ENCODE measurements around the gene ASB6.

The ASB6 gene

GRCh38 chr9:129655154-129655553, 13.2 kb upstream of the ASB6 start:
- no peaks in the 10 kb centered on the region for H3K9me3 ChIP-seq (ENCODE audit: insufficient read depth, low read length)
- no peak overlapping the region for H2AFZ ChIP-seq (ENCODE audit: low read depth, low read length, severe bottlenecking)
- no peaks in the 10 kb centered on the region for H3K36me3 ChIP-seq (ENCODE audit: low read length)
- H4K20me1 ChIP-seq (ENCODE audit: low read depth, low read length) = no peaks in the 10 kb centered on the region
- no peak overlapping the region for H3K4me2 ChIP-seq (ENCODE audit: low read depth, low read length, poor library complexity, severe bottlenecking)
- H3K4me3 ChIP-seq (ENCODE audit: insufficient read depth, low read length, poor library complexity, severe bottlenecking) = no peak overlapping the region
- H3K79me2 ChIP-seq (ENCODE audit: insufficient read depth, low read length) = no peaks in the 10 kb centered on the region
- no peaks in the 10 kb centered on the region for H3K27me3 ChIP-seq (ENCODE audit: low read length)
- no peaks in the 10 kb centered on the region for H3K9me2 ChIP-seq (replicated peaks; ENCODE audit: insufficient read depth, low read length)
- TF ChIP-seq, protein P1, sequence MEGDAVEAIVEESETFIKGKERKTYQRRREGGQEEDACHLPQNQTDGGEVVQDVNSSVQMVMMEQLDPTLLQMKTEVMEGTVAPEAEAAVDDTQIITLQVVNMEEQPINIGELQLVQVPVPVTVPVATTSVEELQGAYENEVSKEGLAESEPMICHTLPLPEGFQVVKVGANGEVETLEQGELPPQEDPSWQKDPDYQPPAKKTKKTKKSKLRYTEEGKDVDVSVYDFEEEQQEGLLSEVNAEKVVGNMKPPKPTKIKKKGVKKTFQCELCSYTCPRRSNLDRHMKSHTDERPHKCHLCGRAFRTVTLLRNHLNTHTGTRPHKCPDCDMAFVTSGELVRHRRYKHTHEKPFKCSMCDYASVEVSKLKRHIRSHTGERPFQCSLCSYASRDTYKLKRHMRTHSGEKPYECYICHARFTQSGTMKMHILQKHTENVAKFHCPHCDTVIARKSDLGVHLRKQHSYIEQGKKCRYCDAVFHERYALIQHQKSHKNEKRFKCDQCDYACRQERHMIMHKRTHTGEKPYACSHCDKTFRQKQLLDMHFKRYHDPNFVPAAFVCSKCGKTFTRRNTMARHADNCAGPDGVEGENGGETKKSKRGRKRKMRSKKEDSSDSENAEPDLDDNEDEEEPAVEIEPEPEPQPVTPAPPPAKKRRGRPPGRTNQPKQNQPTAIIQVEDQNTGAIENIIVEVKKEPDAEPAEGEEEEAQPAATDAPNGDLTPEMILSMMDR (IDR thresholded peaks at IDR 0.05; ENCODE audit: insufficient read depth, low read length, poor library complexity, severe bottlenecking) = no peak
- no peak for TF ChIP-seq EZH2phosphoT487 (conservative IDR thresholded peaks at IDR 0.05; ENCODE audit: low read length)
- H3K9ac ChIP-seq (ENCODE audit: low read length) = no peak overlapping the region
- no peaks in the 10 kb centered on the region for H3F3A ChIP-seq (ENCODE audit: insufficient read depth)
- H3K27ac ChIP-seq (ENCODE audit: low read depth, low read length) = no peak overlapping the region

GRCh38 chr9:129654554-129655040, 12.6 kb upstream of the ASB6 start:
- Histone ChIP-seq H2AFZ (ENCODE audit: low read depth, low read length, severe bottlenecking) (no peak overlapping the region), H3F3A (ENCODE audit: insufficient read depth) (no peaks in the 10 kb centered on the region), H4K20me1 (ENCODE audit: low read depth, low read length) (no peaks in the 10 kb centered on the region), H3K36me3 (ENCODE audit: low read length) (no peaks in the 10 kb centered on the region), H3K9me2 (replicated peaks; ENCODE audit: insufficient read depth, low read length) (no peaks in the 10 kb centered on the region), H3K4me3 (ENCODE audit: insufficient read depth, low read length, poor library complexity, severe bottlenecking) (no peak overlapping the region), H3K27me3 (ENCODE audit: low read length) (no peaks in the 10 kb centered on the region), H3K4me2 (ENCODE audit: low read depth, low read length, poor library complexity, severe bottlenecking) (no peak overlapping the region), H3K9me3 (ENCODE audit: insufficient read depth, low read length) (no peaks in the 10 kb centered on the region), H3K9ac (ENCODE audit: low read length) (no peak overlapping the region), H3K79me2 (ENCODE audit: insufficient read depth, low read length) (no peaks in the 10 kb centered on the region), H3K27ac (ENCODE audit: low read depth, low read length) (no peak overlapping the region)
- TF ChIP-seq, protein P1 (IDR thresholded peaks at IDR 0.05; ENCODE audit: insufficient read depth, low read length, poor library complexity, severe bottlenecking) = no peak
- no peak for TF ChIP-seq EZH2phosphoT487 (conservative IDR thresholded peaks at IDR 0.05; ENCODE audit: low read length)

DNA sequence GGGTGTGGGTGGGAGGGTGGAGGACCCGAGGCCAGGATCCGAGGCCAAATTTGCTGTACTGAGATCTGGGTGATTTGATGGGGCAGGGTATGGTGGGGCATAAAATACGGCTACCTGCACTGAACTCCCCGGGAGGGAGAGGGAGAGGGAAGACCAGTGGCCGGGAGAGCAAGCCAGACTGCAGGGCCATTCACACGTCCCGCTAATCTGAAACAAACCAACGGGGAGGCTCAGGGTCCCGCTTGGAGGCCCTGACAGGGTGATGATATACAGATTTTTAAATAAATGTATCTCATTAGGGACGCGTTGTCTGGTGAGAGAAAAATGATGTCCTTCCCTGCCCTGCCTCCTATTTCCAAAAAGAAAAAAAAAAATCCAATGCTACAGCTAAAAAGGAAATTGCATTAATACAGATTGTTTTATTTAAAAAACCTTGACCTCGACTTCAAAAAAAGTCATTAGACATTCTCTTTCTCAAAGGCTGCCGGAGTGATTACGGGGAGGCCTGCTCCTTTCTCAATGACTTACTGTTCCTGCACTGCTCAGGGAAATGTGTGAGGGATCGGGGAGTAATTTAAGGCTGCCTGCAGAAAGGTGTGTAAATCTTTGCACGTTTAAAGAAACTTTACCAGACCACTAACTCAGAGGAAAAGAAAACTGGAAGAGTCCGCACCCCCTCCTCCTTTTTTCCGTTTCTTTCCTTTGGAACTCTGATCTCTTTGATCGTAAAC, 12.0 kb upstream of the ASB6 start:
- Histone ChIP-seq H3K36me3 (ENCODE audit: low read length) (no peaks in the 10 kb centered on the region), H3K27me3 (ENCODE audit: low read length) (no peaks in the 10 kb centered on the region), H3K9me3 (ENCODE audit: insufficient read depth, low read length) (no peaks in the 10 kb centered on the region), H3K27ac (ENCODE audit: low read depth, low read length) (no peak overlapping the region), H3K9me2 (replicated peaks; ENCODE audit: insufficient read depth, low read length) (no peaks in the 10 kb centered on the region), H3K4me2 (ENCODE audit: low read depth, low read length, poor library complexity, severe bottlenecking) (no peak overlapping the region), H3K9ac (ENCODE audit: low read length) (no peak overlapping the region), H3K79me2 (ENCODE audit: insufficient read depth, low read length) (no peaks in the 10 kb centered on the region), H2AFZ (ENCODE audit: low read depth, low read length, severe bottlenecking) (no peak overlapping the region), H3K4me3 (ENCODE audit: insufficient read depth, low read length, poor library complexity, severe bottlenecking) (no peak overlapping the region), H3F3A (ENCODE audit: insufficient read depth) (no peaks in the 10 kb centered on the region), H4K20me1 (ENCODE audit: low read depth, low read length) (no peaks in the 10 kb centered on the region)
- TF ChIP-seq, protein P1 (IDR thresholded peaks at IDR 0.05; ENCODE audit: insufficient read depth, low read length, poor library complexity, severe bottlenecking) = no peak
- TF ChIP-seq EZH2phosphoT487 (conservative IDR thresholded peaks at IDR 0.05; ENCODE audit: low read length) = no peak

Data from SU-DHL-6 (cell line).